NCI-H2227 treated with DMSO at 0.1 percent for 48 hours (cell line): ENCODE measurements around the gene NOS2.

Experiments used
- DNase-seq: peaks from one replicate; lab custom pipeline; 2025; lab: John Stamatoyannopoulos, UW

NOS2 gene

GRCh38 chr17:27818401-27819105 is 18.2 kb upstream of the NOS2 start:
- DNase-seq, result no peak

- no peak for DNase-seq
These were observed 17.4 kb upstream of the NOS2 start for GRCh38 chr17:27817731-27818130.

- DNase-seq, result no peak
These were observed 16.6 kb upstream of the NOS2 start for GRCh38 chr17:27816946-27817345.

- DNase-seq, result no peak
These were observed 11.6 kb upstream of the NOS2 start for GRCh38 chr17:27811961-27812360.

GRCh38 chr17:27810902-27811557 is 10.7 kb upstream of the NOS2 start:
- DNase-seq, result peak; percentile 10

DNA sequence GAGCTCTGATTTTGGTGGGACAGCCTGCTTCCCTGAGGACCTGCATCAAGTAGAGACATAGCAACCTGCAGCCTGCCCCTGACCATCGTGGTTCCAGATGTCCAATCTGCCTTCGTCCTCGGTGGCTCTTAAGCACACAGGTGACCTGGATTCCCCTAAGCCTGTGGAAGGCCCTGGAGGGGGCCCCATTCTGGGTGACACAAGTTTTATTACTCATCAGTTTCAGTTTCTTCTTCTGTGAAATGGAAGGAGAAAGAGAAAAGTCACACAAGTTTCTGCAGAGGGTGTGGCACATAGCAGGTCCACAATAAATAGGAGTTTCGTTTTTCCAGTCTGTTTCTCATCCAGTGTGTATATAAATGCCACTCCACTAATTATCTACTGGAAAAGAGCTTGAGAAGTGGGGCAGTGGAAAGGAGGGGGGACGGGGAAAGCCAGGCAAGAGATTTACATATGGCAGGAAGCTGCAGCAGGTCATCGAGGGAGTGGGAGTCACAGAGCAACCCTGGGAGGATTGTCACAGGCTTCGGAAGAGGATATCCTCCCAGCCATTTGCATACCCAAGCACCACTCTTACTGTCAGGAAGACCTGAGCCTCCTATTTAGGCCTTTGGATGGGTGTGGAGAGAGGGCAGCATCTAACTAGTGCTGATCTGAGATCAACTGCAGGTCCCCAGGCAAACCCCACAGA is 10.0 kb upstream of the NOS2 start:
- DNase-seq, result no peak

GRCh38 chr17:27809555-27809954 is 9.2 kb upstream of the NOS2 start:
- no peak for DNase-seq

GRCh38 chr17:27808628-27809027 is 8.3 kb upstream of the NOS2 start:
- DNase-seq, result no peak

- DNase-seq, result no peak
These were observed 7.5 kb upstream of the NOS2 start for GRCh38 chr17:27807567-27808470.

GRCh38 chr17:27805520-27806146 is 5.3 kb upstream of the NOS2 start:
- peak; percentile 76 for DNase-seq

- DNase-seq, result no peak
These were observed 3.8 kb upstream of the NOS2 start for GRCh38 chr17:27804113-27804512.

GRCh38 chr17:27802962-27803680 is 2.8 kb upstream of the NOS2 start:
- no peak for DNase-seq

GRCh38 chr17:27802033-27802432 is 1.7 kb upstream of the NOS2 start:
- no peak for DNase-seq

- DNase-seq, result no peak
These were observed 2.0 kb downstream of the NOS2 start for GRCh38 chr17:27798376-27798775.

- no peak for DNase-seq
These were observed 2.8 kb downstream of the NOS2 start for GRCh38 chr17:27797390-27798091.

DNA sequence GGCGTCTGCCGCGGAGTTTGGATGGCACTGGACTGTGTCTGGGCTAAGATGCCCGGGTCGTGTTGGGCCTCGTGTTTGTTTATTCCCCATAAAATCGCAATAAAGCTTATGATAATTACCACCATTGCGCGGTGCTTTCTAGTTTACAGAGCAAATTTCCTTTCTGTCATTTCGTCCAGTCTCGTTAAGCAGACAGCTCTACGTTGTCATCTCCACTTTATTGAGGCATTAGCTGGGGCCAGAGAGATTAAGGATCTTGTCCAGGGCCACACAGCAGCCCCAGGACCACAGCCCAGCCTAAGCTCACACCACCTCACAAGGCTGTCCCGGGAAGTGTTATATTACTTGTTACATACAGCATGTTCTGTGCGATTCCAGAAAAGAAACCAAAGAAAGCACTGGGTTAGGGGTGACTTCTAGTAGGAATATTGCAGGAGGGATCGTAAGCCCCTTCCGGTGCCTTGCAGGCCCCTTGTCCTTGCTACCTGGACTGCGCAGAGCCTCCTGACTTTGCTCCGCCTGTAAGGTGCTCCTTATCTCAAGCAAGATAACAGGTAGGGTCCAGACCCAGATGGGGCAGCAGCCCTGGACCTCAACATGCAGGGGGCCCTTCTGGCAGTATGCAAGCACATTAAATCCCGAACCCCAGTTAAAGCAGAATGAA is 6.3 kb downstream of the NOS2 start:
- no peak for DNase-seq

GRCh38 chr17:27793168-27793905 is 7.0 kb downstream of the NOS2 start:
- DNase-seq, result peak; percentile 15

- DNase-seq, result no peak
These were observed 8.2 kb downstream of the NOS2 start for GRCh38 chr17:27792095-27792494.

GRCh38 chr17:27788919-27789318 is 11.4 kb downstream of the NOS2 start:
- DNase-seq, result no peak
